Nucleus accumbens (tissue), 56 donors: ENCODE data around the gene SREBF1.
A peak's percentile ranks its signal among the peaks of the same experiment; 100 is the strongest.

Experiments
- DNase-seq, 56 donors: peaks; one replicate each; lab custom pipeline; 2025; lab: John Stamatoyannopoulos, UW

SREBF1 gene

DNA sequence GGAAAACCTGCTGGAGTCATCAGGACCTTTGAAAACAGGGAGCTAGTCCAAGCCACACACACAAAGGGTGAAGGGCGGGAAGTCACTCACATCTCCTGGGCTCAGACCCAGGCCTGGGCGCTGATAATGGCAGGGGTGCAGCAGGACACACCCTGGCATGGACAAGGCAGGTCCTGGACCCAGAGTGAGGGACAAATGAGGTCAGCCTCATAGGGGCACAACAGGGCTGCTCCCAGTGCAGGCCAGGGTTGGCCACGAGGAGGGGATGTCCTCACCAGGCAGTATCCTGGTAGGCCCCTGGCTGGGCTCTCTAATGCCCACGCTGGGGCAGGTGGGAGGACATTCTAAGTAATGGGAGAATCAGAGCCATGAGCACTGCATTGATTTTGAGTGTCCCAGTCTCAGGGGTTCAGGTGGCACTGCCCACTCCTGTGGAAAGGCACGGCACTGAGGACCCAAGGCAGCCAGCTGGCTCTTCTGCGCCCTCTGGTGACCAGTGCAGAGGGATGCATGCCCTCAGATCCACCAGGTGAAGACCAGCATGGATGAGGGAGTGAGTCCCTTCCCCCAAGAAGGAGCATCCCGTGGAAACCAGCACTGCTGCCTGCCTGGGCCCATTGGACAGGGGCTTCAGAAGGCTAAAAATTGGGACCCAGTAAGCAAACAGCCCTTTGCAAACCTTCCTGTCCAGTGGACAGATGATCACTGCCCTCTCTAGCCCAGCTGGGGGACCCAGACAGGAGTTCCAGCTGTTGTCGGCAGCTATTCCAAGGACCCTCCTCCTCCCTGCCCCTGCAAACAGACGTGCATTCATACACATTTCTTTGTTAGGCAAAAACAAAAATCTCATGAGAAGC lies 23.4 kb upstream of the SREBF1 start:
- DNase-seq = peak in 46 of 56 donors; percentile 22 to 84 (median 52)

DNA sequence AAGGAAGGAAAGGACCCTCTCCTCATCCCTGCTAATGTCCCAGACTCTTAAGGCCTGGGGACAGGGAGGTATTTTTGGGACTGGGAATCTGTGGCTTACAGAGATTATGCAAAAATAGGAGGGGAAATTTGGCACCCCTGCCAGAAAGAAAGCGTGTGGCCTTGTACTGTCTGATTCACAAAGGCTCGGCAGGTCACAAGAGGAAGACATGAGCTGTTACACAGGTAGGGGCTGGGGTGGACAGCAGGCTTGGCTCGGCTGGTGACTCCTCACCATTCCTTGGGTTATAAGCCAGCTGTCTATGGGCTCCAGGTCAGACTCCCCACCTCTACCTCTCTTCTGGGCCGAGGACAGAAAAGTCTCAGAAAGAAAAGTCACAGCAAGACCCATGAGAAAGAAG lies 20.7 kb upstream of the SREBF1 start:
- DNase-seq = no peak

DNA sequence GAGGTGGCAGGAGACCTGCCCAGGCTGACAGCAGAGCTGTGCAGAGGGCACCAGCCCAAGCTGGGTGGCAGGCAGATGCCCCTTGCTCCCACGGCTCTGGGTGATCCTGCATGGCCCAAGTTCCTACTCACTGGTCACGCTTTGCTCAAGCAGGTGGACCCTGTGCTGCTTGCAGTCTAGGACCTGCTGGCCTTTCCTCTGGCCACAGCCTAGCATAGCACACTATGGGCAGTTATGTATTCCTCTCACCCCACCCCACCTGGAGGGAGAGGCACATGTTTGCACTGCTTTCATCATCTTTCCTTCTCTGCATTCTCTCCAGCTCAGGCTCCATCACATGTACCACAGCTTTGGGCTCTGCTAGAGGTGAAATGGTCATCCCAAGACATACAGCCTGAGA lies 19.6 kb upstream of the SREBF1 start:
- DNase-seq = no peak

DNA sequence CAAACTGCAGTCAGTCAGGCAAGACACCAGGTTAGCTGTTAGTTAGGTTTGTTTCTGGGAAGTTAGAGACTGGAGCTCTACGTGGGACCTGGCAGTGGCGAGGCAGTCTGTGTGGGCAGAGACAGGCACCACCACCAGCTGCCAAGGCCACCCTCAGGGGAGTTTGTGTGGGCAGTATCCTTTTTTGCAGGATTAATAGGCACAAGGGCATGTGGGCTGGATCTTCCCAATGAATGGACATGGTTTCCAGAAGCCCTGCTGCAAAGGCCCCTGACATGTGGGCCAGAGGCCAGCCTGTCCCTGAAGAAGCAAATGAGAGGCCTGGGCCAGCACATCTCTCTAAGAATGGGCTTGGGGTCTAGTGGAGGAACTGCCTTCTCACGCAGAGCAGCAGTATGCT lies 19.2 kb upstream of the SREBF1 start:
- peak in 13 of 56 donors; percentile 19 to 59 (median 42) for DNase-seq

DNA sequence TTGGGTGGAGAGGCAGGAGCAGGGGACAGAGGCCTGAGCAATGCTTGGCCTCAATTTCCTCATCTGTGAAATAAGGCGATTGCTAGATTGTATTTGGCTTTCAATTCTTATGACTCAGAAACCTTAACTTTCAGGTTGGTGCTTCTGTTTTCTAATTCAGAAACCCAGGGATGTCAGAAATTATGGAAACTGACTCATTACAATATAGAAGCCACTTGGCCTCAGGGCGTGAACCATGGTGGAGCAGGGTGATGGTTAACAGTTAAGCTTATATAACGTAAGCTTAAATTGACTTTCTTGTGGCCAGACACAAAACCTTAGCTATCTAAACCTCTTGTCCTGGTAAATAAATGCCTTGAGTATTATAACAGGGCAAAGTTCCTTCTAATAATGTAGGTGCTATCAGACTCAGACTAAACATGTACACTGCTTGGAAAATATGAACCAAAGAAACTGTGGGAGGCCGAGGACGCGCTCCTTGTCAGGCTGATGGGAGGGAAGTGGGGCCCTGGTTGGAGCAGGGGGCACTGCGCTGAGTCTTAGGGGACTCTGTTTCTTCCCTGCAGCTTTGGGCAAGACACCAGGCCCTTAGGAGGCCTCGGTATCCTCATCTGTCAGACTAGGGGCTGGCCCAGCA lies 17.1 kb upstream of the SREBF1 start:
- no peak for DNase-seq

DNA sequence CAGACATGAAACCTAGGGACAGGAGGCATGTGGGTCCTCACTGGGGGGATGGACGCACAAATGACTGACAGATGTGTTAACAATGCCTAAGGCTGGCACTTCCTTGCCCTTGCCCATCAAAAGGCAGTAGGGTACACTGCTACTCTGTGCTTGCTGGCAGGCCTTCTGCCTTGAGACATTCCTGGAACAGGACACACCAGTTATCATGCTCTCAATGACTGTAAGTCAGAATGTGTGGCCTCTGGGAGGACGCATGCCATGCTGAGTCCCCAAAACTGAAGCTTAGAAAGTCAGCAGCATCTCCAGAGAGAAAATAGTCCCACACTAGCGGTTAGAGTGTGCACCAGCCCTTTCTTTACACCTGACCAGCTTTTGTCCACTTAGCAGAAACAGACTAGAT lies 16.1 kb upstream of the SREBF1 start:
- no peak for DNase-seq

DNA sequence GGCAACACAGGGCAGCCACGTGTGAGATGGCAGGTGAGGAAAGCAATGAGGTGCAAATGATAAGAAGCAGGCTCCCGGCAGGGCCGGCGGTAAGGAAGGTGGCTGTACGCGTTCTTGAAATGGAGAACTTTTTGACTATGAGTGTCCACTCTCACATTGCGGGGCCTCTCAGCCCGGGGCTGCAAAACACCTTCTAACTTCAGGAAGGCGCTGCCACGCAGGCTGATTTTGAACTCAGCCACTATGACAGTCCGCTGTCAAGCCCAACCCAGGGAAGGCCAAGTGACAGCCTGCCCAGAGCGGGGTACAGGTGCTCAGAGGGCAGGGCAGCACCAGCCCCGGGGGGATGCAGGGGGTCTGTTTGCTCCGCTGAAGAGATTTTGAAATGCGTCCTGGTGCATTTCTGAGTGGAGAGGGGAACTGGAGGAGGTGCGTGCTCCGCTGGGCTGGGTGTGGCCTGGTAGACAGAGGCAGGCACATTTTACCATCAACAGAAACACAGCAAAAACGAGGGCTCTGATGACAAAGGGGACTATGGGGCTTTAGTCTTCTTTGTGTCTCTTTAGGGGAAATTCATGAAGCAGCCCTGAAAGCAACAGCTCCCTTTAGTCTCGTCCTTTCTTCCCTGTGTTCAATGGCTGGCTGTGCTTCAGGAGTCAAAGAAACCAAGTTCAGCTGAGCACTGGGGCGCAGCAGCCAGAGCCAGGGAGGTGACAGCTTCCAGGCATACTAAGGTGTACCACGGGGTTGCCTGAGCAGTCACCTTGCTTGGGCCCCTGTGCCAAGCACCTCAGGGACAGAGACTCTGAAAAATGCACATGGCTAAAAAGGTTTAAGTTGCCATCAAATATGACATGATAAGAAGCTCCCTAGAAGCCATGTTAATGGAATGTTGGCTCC lies 14.6 kb upstream of the SREBF1 start:
- DNase-seq = no peak

DNA sequence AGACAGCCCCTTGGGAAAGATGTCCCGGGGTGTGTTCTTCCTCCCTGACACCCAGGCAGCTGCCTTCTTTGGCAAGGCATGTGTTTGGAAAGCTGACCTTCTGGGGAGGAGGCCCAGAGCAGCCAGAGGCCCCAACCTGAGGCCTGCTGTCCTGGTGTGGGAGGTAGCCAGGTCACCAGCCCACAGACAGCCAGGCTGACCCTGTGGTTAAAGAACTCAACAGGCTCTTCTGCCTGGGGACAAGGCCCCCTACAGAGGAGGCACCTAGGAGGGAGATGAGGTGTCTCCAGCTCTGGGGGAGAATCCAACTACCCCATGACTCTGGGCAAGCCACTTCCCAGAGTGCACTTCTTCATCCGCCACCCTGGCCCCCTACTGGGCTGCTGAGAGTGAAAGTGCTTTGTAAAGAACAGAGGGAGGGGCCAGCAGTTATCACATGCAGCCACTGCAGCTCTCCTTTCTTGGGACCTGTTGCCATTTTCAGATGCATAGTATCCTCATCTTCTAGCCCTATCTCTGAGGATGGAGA lies 13.1 kb upstream of the SREBF1 start:
- DNase-seq = peak in 19 of 56 donors; percentile 21 to 69 (median 50)

DNA sequence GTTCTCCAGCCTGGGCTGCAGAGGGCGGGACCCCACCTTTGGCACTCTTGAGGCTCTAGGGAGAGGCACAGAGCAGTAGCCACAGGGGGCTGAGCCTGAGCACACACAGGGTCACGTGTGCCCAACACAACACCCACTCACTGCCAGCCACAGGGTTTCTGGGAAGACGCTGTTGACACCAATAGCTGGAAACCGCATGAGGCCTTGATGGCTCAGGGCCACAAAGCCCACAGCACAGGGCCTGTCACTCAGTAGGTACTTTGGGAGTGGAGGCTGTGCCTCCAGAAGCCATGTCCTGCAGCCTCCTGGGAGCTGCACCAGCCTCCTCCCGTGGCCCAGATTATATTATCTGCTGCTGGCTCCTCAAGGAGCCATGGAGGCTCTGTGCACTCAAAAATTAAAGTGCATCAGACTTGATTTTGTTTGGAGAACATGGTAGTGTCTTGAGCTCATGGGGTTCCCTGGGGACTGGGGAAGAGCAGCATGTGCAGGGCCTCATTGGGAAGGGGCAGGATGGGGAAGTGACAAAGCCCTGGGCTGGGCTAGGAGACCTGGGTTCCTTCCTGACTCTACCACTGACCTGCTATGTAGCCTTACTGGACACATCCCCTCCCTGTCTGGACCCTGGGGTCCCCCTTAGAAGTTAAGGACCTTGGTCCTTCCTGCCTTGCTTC lies 12.5 kb upstream of the SREBF1 start:
- peak in 35 of 56 donors; percentile 19 to 86 (median 47) for DNase-seq

DNA sequence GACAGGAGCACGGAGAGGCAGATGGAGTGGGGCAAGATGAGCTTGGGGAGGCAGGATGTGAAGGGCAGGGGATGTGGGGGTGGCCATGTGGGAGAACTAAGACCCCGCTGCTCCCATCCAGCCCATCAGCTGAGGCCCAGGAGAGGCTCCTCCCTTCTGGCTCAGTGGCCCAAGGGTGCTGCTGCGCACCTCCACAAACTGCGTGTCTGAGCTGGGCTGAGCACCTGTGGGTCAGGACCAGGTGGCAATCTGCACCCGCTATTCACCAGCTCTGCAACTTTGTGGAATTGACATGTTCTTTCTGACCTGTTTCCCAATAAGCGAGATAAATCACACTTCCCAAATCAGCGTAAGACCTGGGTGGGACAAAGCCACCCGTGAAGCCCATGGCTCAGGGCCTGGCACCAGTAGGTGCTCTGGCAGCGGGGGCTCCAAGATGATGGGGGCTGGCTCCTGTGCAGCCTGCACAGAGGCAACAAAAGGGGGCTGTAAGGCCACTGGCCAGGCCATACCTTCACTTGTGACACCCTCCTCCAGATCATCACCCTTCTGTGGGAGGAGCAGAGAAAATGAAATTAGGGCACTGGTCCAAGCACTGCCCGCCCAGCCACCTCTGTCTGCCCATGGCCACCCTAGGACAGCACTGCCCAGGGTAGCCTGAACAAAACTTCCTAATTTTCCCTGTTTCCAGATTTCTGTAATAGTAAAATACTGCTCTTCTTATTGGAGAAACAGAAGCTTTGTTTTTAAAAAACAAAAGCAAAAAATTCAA lies 11.7 kb upstream of the SREBF1 start:
- DNase-seq = no peak

DNA sequence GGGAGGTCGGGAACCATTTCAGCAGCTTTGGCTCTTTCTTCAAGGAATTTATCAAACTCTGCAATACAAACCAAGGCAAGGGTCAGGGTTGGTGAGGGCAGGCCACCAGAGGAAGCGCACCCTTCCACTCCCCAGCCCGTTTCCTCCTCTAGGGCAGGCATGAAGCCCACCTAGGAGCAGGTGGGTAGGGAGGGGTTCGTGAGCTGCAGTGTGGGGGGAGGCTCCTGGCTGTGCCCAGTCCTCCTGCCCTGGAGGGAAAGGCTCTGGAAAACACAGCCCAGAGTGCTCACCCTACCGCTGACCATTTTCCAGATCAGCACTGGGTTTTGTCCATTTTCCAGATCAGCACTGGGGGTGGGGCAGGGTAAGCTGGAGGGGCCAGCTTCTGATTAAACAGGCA lies 10.9 kb upstream of the SREBF1 start:
- DNase-seq = no peak

DNA sequence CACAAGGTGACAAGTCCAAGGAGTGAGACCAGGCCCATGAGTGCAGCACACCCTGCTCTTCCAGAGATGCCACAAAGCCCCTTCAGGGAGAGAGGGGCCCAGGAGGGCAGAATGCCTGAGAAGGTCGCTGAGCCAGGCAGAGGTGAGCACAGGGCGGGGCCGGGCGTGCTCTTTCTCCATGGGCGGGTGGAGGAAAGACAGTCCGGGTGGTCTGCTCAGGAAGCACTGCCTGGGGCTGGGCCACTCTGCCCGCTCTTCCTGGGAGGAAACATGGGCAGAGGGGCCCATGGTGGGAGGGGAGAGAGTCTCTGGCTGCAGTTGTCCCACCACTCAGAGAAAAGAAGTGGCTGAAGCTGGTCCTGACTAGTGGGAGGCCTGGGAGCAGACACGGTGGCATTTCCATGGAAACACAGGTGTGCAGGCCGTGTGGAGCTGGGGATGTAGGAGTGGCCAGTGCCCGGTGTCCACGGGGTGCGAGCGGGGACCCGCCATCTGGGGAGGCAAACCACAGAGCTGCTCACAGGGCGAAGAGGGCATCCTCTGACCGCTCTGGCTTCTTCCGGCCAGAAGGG lies 10.4 kb upstream of the SREBF1 start:
- no peak for DNase-seq

DNA sequence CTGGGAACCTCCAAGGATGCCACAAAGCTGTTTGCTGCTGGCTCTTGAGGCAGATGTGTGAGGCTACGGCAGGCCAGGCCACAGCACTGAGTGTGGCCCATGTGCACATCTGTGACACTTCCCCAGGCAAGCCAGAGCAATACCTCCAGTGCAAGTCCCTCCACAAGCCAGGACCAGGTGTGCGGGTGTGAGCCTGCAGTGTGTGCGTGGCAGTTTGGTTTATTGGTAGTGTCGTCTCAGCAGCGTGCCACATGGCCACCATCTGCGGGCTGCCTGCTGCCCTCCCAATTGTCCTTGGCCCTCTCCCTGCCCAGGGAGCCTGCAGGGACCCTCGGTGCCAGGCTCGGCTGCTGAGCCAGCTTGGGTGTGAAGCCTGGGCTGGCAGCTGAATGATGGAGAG lies 9.9 kb upstream of the SREBF1 start:
- DNase-seq = no peak

DNA sequence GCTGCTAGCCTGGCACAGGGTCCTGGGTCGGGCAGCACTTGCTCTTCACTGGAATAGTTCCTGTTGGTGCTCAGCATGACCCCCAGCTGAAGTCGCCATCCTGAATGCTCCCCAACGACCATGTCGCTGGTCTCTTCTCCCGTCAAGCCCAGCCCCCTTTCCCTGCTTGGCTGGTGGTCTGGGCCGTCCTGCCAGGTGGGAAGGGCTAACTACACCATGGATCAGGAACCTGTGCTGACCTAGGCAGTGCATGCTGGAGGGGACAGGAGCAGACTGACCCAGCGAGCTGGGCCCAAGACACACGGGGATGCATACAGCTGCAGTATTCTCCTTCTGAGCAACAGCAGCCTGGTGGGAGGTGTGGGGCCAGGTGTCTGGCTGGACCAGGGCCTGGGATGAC lies 9.2 kb upstream of the SREBF1 start:
- DNase-seq = no peak

DNA sequence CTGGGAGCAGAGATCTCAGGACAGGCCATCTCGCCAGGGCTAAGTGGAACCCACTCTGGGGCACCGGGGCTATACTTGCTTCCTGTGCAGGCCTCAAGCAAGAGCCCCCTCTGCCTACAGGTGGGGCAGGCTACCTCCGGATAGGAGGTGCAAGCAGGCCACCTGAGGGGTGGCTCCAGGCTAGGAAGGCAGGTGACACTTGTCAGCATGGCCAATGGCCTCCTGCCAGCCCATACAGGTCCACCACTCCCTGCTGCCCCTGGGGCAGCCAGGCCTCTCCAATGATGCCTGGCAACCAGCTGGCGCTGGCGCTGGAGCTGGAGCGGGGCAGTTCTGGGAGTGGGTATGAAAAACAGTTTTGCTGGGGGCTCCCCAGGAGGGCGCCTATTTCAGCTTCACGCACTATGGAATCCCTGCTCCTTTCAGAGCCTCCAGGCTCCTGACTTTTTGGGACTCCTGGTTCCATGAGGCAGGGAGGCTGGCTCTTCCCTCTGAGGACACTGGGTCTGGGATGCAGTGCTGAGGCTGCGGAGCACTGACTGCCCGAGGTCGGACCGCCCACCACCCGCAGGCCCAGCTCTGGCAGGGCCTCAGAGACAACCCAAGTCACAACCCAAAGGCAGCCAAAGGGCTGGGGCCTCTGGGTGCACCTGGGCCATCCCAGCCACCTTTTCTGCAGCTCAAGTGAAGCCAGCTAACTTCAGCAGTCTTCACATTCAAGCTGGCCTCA lies 8.4 kb upstream of the SREBF1 start:
- DNase-seq = no peak

DNA sequence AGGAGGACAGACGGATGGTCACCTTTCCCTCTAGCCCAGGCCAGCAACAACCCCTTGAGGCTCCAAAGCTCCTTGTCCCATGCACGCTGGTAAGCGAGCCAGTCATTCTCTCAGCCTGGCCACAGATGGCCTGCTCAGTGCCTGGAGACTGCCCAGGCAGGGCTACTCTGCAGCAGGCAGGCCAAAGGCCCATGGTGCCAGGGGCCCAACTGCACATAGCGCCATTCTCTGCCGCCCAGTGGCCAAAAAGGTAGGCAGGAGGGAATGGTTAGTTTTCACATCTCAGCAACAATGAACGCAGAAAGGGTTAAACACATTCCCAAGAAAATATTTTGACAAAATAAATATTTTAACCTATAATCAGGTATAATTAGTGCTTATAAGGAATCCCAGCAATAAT lies 7.7 kb upstream of the SREBF1 start:
- DNase-seq = peak in 25 of 56 donors; percentile 15 to 76 (median 37)

DNA sequence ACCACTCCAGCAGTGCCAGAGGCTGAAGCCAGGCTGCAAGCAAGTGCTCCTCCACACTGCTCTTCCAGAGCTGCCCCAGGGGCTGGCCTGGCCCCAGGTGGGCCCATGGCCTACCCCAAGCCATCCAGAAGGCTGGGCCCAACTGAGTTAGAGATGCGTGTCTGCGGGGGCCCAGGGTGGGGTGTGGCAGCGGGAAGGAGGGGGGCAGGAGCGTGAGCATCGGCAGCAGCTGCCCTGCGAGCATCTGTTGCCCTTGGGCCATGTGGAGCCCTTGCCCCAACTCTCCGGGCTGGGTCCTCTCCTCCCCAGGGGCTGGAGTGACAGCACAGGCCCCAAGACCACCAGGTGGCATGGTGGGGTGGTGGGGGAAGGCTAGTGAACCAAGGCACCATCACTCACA lies 7.3 kb upstream of the SREBF1 start:
- DNase-seq = no peak

DNA sequence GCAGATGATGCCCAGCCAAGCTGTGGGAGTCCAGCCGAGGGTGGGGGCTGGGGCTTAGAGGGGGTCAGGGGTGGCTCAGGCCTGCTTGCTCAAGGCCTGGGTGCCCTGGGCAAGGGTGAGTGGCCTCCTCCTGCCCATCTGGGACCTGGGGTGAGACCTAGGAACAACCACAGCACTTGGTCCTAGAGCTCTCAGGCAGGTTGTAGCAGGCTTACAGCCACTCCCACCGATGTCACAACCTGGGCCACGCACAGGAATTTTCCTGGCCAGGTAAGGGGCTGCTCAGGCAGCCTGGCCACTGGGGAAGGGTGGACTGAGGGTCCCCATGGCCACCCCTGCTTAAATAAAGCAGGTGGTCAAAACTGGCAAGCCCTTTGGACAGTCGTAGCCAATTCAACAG lies 6.3 kb upstream of the SREBF1 start:
- no peak for DNase-seq
